DMS79 treated with DMSO at 0.1 percent for 48 hours (cell line): ENCODE data around the gene ANKRD10.

Experiments used
- DNase-seq: peaks from one replicate; lab custom pipeline; 2025; lab: John Stamatoyannopoulos, UW

ANKRD10 gene

GRCh38 chr13:110944968-110945927 is 30.4 kb upstream of the ANKRD10 start:
- no peak for DNase-seq

GRCh38 chr13:110944121-110944967 is 29.5 kb upstream of the ANKRD10 start:
- peak; percentile 28 for DNase-seq

GRCh38 chr13:110942248-110942981 is 27.5 kb upstream of the ANKRD10 start:
- DNase-seq = no peak

- DNase-seq = no peak
These were observed 24.0 kb upstream of the ANKRD10 start for GRCh38 chr13:110938662-110939421.

GRCh38 chr13:110937511-110938285 is 22.8 kb upstream of the ANKRD10 start:
- DNase-seq = no peak

GRCh38 chr13:110936519-110936918 is 21.6 kb upstream of the ANKRD10 start:
- no peak for DNase-seq

- no peak for DNase-seq
These were observed 17.7 kb upstream of the ANKRD10 start for GRCh38 chr13:110932588-110932987.

GRCh38 chr13:110929104-110929777 is 14.4 kb upstream of the ANKRD10 start:
- no peak for DNase-seq

GRCh38 chr13:110925023-110925612 is 10.2 kb upstream of the ANKRD10 start:
- DNase-seq = no peak

- no peak for DNase-seq
These were observed 9.7 kb upstream of the ANKRD10 start for GRCh38 chr13:110924639-110924934.

- DNase-seq = no peak
These were observed 9.1 kb upstream of the ANKRD10 start for GRCh38 chr13:110923777-110924638.

GRCh38 chr13:110923086-110923485 is 8.2 kb upstream of the ANKRD10 start:
- no peak for DNase-seq

- no peak for DNase-seq
These were observed 7.6 kb upstream of the ANKRD10 start for GRCh38 chr13:110922506-110922905.

- no peak for DNase-seq
These were observed 6.8 kb upstream of the ANKRD10 start for GRCh38 chr13:110921695-110922094.

- no peak for DNase-seq
These were observed 6.3 kb upstream of the ANKRD10 start for GRCh38 chr13:110921209-110921608.

- DNase-seq = no peak
These were observed 5.2 kb upstream of the ANKRD10 start for GRCh38 chr13:110920038-110920437.

- DNase-seq = no peak
These were observed 1.7 kb upstream of the ANKRD10 start for GRCh38 chr13:110916301-110917142.

GRCh38 chr13:110915874-110916206 is 971 bp upstream of the ANKRD10 start:
- no peak for DNase-seq
